A673 (cell line): Measurements from ENCODE around the gene ME3.

Experiments
- CTCF ChIP-seq: fragments of 300-800, 200-600 bp; sonication (generic); conservative IDR thresholded peaks from 2 replicates; pipeline ENCODE4 v1.5.1; 2017; ENCODE audit warnings: low read depth, mild to moderate bottlenecking, antibody characterized with exemption, low read length, moderate library complexity, mixed read lengths
- EZH2 ChIP-seq: fragments of 200-600 bp; sonication (generic); IDR thresholded peaks from 2 replicates; pipeline ENCODE4 v1.6.1; 2017; ENCODE audit warnings: borderline replicate concordance, low read depth, mild to moderate bottlenecking, mixed read lengths, antibody characterized with exemption, low read length; ENCODE audit not compliant: poor library complexity, severe bottlenecking

- TF ChIP-seq CTCF (no peak), EZH2 (no peak)
Observed at GRCh38 chr11:86692317-86692716, 19.9 kb upstream of the ME3 start.
